Left lung (tissue), 10 donors: Measurements from ENCODE around the gene ZBTB4. TPM values are rescaled to one million over a fixed set of nuclear protein-coding genes. Genes with fewer than 3 reads are reported as not detected.

Experiments used
- ATAC-seq: fragments of 200-7000 bp; cut with Tn5 transposase; one replicate; pipeline ENCODE4 v1.9.1; 2020; ENCODE audit warnings: moderate library complexity
- DNase-seq, 4 donors: peaks; one replicate each; pipeline ENCODE4 v3.0.0-alpha.2; 2013 to 2020
- H3K27ac ChIP-seq, 2 donors: fragments of 200-600 bp; sonication (generic) in 1 of 2; one replicate each; pipeline versions ENCODE4 v1.5.0 to v1.8.0; 2020 to 2021
- H3K27me3 ChIP-seq, 2 donors: fragments of 200-600 bp; sonication (generic) in 1 of 2; one replicate each; pipeline versions ENCODE4 v1.5.0 to v1.8.0; 2020 to 2021
- H3K36me3 ChIP-seq, 2 donors: fragments of 200-600 bp; sonication (generic) in 1 of 2; one replicate each; pipeline versions ENCODE4 v1.5.0 to v1.8.0; 2020 to 2021
- H3K4me1 ChIP-seq, 2 donors: fragments of 200-600 bp; one replicate each; pipeline ENCODE4 v1.8.0; 2021
- H3K4me3 ChIP-seq, 2 donors: fragments of 200-600 bp; sonication (generic) in 1 of 2; one replicate each; pipeline versions ENCODE4 v1.5.0 to v1.8.0; 2020 to 2021; ENCODE audit warnings: mild to moderate bottlenecking in 1 of 2
- H3K9me3 ChIP-seq, 2 donors: fragments of 200-600 bp; sonication (generic) in 1 of 2; one replicate each; pipeline versions ENCODE4 v1.5.0 to v1.8.0; 2020 to 2021
- CTCF ChIP-seq, 2 donors: fragments of 200-600 bp; sonication (generic) in 1 of 2; IDR thresholded peaks; one replicate each; pipeline versions ENCODE4 v1.5.0 to v1.8.0; 2021; ENCODE audit warnings: antibody characterized with exemption in 2 of 2
- intact Hi-C, 2 donors: fragments of 100-400 bp; cut with DNase I; formaldehyde crosslinking; loops; one replicate each; pipeline versions ENCODE4 v1.11.2 to v1.14.2; 2022
- polyA plus RNA-seq, 6 donors: library from polyadenylated mRNA; unstranded; fragments of 120-200 nt; gene quantifications; one replicate each; pipeline ENCODE4 v1.2.1, GENCODE V29; 2013; ENCODE audit not compliant: insufficient read length in 6 of 6
- total RNA-seq, 2 donors: library from RNA; stranded (reverse); fragmentation: NEBNext Ultra II Directional; extraction: Animal tissue kit (Norgen Biotek cat#: 25700); gene quantifications; one replicate each; pipeline ENCODE4 v1.2.1, GENCODE V29; 2021
- donor health status: DM: no; HTN: yes; CAD: no.
- donor health status: DM: no; HTN: no; CAD: no.

Gene ZBTB4
- total and polyA plus RNA-seq, 8 donors = 39.7 to 63.2 (median 44.7) TPM

- Histone ChIP-seq H3K27me3 (no peaks in the 10 kb centered on the region), H3K36me3 (peaks cover 0 to 40% of the 10 kb centered on the region in 2 donors), H3K9me3 (no peaks in the 10 kb centered on the region), H3K4me3 (no peak overlapping the region), H3K27ac (peak overlapping the region in 1 of 2 donors; percentile 15), H3K4me1 (peaks cover 4 to 16% of the 10 kb centered on the region in 2 donors)
- ATAC-seq (peak; percentile 53), DNase-seq (no peak)
- intact Hi-C loops = no loop called here
- no peak for TF ChIP-seq CTCF (IDR thresholded peaks at IDR 0.05)
These were observed 36.6 kb upstream of the ZBTB4 start for GRCh38 chr17:7515911-7516610.

GRCh38 chr17:7513850-7514419, 34.5 kb upstream of the ZBTB4 start:
- Histone ChIP-seq H3K4me3 (no peak overlapping the region), H3K9me3 (no peaks in the 10 kb centered on the region), H3K27me3 (no peaks in the 10 kb centered on the region), H3K4me1 (peaks cover 4 to 16% of the 10 kb centered on the region in 2 donors), H3K36me3 (peaks cover 0 to 61% of the 10 kb centered on the region in 2 donors), H3K27ac (no peak overlapping the region)
- intact Hi-C loops = loop anchor here in 1 of 2 donors (5.0 kb wide), 1 partner anchor 48 kb away; the partner anchor contains the start of gene SENP3
- no peak for TF ChIP-seq CTCF (IDR thresholded peaks at IDR 0.05)
- DNase-seq (no peak), ATAC-seq (no peak)

GRCh38 chr17:7512824-7513540, 33.6 kb upstream of the ZBTB4 start:
- intact Hi-C loops = loop anchor here in 1 of 2 donors (5.0 kb wide), 1 partner anchor 49 kb away; the partner anchor contains the start of gene SENP3
- H3K36me3 ChIP-seq = peaks cover 0 to 70% of the 10 kb centered on the region in 2 donors

DNA sequence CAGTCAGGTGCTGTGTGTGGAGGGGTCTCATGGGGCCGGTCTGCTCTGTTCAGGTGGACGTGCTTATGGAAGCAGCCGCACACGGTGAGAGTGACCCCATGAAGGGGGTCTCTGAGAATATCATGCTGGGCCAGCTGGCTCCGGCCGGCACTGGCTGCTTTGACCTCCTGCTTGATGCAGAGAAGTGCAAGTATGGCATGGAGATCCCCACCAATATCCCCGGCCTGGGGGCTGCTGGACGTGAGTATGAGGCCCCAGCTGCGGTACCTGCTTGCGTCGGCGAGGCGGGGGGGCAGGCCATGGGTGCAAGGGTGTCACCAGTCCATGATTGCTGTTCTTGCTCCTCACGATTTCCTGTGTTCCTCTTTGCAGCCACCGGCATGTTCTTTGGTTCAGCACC, 32.7 kb upstream of the ZBTB4 start:
- DNase-seq = peak in 1 of 4 donors; percentile 76
- ATAC-seq = no peak
- peaks cover 0 to 79% of the 10 kb centered on the region in 2 donors for H3K36me3 ChIP-seq
- no peak overlapping the region for H3K4me3 ChIP-seq
- H3K27me3 ChIP-seq = no peaks in the 10 kb centered on the region
- peaks cover 4 to 16% of the 10 kb centered on the region in 2 donors for H3K4me1 ChIP-seq
- H3K9me3 ChIP-seq = no peaks in the 10 kb centered on the region
- no peak overlapping the region for H3K27ac ChIP-seq
- intact Hi-C loops = loop anchor here in 1 of 2 donors (5.0 kb wide), 1 partner anchor 50 kb away; the partner anchor contains the start of gene SENP3
- TF ChIP-seq CTCF (IDR thresholded peaks at IDR 0.05) = no peak

More at GRCh38 chr17:7512824-7513540, 33.6 kb upstream of the ZBTB4 start:
- no peak for TF ChIP-seq CTCF (IDR thresholded peaks at IDR 0.05)
- H3K4me1 ChIP-seq = peaks cover 4 to 16% of the 10 kb centered on the region in 2 donors
- no peak overlapping the region for H3K27ac ChIP-seq
- DNase-seq (no peak), ATAC-seq (no peak)
- H3K4me3 ChIP-seq = no peak overlapping the region
- H3K9me3 ChIP-seq = no peaks in the 10 kb centered on the region
- H3K27me3 ChIP-seq = no peaks in the 10 kb centered on the region
